Lower leg skin (tissue), 3 donors: ENCODE measurements around the gene INTS12.

ENCODE experiments used
- POLR2A ChIP-seq, 2 donors: fragments of 450-650 bp; IDR thresholded peaks; one replicate each; pipeline ENCODE4 v1.6.1; 2016 to 2017; ENCODE audit warnings: antibody characterized with exemption in 2 of 2, mild to moderate bottlenecking in 1 of 2, moderate library complexity in 1 of 2
- TF ChIP-seq, protein P1 (sequence below), 3 donors: fragments of 450-650 bp; IDR thresholded peaks; one replicate each; pipeline ENCODE4 v1.5.1; 2016; ENCODE audit warnings: antibody characterized with exemption in 3 of 3, mild to moderate bottlenecking in 3 of 3, moderate library complexity in 2 of 3

GRCh38 chr4:105755375-105755774 is 46.9 kb upstream of the INTS12 start:
- TF ChIP-seq, protein P1, sequence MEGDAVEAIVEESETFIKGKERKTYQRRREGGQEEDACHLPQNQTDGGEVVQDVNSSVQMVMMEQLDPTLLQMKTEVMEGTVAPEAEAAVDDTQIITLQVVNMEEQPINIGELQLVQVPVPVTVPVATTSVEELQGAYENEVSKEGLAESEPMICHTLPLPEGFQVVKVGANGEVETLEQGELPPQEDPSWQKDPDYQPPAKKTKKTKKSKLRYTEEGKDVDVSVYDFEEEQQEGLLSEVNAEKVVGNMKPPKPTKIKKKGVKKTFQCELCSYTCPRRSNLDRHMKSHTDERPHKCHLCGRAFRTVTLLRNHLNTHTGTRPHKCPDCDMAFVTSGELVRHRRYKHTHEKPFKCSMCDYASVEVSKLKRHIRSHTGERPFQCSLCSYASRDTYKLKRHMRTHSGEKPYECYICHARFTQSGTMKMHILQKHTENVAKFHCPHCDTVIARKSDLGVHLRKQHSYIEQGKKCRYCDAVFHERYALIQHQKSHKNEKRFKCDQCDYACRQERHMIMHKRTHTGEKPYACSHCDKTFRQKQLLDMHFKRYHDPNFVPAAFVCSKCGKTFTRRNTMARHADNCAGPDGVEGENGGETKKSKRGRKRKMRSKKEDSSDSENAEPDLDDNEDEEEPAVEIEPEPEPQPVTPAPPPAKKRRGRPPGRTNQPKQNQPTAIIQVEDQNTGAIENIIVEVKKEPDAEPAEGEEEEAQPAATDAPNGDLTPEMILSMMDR (IDR thresholded peaks at IDR 0.05) = no peak
- TF ChIP-seq POLR2A (IDR thresholded peaks at IDR 0.05) = no peak
